CD4-positive, alpha-beta T cell treated with Interleukin-1 beta for 1 hour (primary cell): ENCODE results near the gene TNXB.
"Not testable (repeated sequence)": the region's sequence is repeated elsewhere in the genome, so short reads cannot be mapped to it uniquely, and the experiment has no call there.

Experiments
- DNase-seq, 2 donors: peaks; one replicate each; pipeline ENCODE4 v3.0.0-alpha.2; 2020 to 2022

TNXB gene

DNA sequence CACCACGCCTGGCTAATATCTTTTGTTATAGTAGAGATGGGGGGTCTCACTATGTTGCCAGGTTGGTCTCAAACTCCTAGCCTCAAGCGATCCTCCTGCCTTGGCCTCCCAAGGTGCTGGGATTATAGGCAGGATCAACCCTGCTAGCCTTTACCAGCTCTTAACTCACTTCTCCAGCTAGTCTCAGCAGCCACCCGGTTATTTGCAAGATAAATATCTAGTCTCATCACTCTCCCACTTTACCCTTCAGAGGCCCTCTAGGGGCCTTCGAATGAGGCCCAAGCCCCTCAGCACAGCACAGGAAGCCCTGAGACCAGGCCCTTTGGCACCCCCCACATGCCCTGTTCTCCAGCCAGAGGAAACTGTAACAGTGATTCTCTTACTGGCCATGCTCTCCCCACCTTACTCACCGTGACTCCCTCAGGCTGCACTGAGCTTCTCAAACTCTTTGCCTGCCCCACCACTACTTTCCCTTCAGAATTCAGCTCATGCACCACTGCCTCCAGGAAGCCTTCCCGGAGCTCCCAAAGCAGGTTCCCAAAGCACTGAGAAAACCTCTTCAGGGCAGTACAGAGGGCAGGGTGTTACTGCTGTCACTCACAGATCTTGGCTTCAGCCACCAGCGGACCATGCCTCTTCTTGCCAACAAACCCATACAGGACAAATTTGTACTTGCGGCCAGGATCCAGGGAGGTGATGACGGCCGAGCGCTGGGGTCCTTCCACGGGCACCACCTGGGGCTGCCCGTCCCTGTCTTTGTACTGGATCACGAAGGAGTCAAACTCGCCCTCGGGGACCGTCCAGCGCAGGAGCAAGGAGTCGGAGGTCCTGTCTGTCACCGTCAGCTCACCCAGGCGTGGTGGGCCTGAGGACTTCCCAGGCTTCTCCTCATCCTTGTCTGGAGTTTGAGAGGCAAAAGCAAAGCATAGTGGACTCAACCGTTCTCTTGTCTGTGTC is 25.0 kb downstream of the TNXB start:
- DNase-seq: no peak

DNA sequence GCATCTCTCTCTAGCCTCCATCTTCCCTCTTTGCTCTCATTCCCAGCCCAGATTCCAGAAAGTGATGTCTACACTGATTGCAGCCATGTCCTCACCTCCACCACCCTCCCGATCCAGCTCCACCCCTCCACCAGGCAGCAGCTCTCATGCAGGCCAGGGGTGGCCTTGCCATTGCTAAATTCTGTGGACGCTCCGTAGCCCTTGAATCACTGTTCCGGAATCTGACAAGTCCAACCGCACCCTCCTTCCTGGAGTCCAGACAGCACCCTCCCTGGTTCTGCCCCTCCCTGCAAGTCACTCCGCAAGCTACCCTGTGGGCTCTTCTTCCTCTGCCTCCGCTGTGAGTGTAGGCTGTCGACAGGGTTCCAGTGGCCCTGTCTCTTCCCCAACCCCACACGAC is 26.2 kb downstream of the TNXB start:
- DNase-seq: no peak

DNA sequence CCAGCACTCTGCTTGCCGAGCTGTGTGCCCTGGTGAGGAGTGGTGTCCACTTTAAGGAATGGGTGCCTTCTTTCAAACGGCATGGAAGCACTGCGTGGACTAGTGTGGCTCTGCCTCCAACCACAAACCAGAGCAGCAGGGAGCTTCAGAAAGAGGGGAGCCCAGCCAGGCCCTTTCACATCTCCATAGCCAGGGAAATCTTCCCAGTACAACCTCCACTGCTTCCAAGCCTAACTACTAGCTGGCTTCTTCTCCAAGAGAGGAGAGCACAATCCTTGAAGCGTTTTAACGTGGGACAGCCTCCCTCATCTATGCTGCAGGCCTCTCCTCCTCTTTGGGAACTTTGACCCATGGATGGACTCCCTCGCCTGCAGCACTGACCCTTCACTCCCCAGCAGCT is 26.7 kb downstream of the TNXB start:
- DNase-seq: no peak

DNA sequence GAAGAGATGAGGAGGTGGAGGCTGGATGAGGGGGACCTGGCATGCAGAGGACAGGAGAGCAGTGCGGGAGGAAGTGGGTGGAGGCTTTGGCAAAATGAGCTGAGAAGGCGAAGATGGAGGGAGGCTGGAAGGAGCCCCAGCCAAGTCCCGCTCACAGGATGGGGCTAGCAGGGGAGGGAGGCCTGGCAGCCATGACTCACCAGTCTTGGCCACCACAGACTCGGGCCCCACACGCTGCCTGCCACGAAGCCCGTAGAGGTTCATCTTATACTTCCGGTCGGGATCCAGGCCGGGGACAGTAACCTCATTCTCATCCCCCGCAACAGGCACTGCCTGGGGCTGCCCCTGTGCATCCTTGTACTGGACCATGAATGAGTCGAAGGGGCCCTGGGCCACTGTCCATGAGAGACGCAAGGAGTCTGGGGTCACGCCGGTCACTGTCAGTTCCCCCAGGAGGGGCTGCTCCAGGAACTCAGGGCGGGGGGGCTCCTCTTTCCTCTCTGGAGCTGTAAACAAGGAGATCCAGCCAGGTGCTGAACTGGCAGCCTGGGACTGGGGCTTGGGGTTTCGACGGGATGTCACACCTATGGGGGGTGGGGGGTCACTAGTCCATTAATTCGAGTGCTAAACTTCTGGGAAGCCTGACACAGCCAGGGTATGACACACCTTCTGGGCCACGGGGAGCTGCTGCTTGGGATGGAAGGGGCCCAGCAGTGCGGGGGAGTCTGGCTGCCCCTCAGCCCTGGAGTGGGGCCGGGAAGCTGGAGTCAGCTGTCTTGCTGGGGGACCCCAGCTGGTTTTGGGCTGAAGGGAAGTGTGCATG is 27.8 kb downstream of the TNXB start:
- DNase-seq: no peak

DNA sequence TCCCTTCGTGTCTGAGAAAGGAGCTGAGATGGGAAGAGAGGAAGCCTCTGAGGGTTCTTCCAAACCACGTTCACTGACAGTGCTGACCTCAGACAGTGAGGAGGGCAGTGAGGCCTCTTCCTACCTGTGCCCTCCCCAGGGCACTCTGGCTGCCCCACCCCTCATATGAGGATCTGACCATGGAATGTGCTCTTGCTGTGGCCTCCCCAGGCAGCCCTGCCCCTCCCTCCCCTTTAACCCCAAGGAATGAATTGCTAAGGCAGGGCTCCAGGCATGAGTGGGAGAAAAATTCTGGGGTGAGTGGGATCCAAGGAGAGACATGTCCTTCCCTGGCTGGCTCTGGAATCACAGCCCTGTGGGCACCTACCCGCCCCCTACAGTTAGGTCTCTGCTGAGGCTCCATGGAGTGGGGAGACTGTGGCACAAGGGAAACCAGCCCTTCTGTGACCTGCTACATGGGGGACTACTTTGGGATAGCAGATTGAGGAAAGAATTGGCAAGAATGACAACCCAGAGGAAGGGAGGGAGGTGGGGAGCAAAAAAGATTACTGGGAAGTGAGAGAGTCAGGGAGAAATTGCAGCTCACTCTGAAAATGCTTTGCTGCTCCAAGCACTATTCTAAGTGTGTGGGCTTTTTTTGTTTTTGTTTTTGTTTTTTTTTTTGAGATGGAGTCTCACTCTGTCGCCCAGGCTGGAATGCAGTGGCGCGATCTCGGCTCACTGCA is 29.4 kb downstream of the TNXB start:
- DNase-seq: no peak

DNA sequence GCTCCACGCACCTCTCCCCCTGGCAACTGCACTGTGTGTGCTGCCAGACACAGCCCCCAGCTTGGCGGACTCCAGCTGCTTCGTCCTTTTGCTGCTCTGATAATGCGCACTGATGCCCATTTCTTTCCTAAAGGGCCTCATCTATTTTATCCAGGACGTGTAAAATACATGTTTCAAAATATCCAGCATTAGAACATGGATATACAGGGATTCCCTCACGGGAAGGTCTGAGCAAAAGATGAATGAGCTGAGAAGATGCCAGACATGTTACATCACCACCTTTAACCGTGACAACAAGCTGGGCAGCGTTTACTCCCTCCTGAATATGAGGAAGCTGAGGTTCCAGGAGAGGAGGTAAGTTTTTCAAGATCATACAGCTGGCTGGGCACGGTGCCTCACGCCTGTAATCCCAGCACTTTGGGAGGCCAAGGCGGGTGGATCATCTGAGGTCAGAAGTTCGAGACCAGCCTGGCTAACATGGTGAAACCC is 32.8 kb downstream of the TNXB start:
- no peak for DNase-seq

DNA sequence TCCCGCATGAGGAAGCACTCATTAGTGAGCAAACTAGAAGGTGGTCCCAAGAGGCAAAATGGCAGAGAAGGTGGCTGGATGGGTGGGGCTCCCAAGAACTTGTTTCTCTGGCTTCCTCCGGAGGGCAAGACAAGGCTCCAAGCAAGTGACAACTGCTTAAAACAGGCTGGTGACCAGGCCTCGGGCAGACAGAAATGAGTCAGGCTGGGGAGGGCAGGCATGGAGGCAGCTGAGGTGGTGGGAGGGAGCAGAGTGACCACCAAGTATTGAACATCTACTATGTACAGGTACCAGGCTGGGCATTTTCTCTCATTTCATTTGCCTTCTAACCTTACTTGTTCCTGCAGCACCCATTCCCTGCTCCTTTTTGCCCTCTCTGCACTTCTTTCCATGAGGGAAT is 33.4 kb downstream of the TNXB start:
- no peak for DNase-seq

DNA sequence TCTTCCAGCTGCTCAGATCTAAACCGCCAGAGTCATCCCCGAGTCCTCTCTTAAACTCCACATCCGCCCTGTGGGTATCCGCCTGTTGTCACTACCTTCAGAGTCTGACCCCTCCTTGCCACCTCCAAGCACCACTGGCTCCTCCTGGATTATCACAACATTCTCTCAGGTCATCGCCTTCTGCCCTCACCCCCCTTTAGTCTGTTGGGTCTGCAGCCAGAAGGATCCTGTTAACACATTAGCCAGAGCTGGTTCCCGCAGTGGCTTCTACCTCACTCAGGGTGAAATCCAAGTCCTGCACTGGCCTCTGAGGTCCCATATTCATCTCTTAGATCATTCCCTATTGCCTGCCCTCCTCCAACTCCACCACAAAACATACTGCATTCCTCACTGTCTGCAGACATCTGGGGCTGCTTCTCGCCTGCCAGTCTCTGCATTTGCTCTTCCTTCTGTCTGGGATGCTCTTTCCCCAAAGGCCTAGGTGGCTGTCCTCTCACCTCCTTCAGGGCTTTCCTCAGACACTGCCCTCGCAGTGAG is 34.1 kb downstream of the TNXB start:
- DNase-seq: no peak

DNA sequence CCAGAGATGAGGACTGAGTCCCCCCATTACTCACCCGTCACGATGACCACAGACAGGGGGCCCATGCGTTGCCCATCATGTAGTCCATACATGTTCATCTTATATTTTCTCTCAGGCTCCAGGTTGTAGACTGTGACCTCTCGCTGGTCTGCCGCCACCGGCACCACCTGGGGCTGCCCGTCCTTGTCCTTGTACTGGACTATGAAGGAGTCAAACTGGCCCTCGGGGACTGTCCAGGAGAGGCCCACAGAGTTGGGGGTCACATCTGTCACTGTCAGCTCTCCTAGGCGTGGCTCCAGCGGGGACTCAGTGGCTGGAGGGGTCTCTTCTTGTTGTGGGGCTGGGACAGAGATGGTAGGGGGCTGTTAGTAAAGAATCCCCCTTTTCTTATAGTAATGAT is 35.5 kb downstream of the TNXB start:
- DNase-seq: no peak

DNA sequence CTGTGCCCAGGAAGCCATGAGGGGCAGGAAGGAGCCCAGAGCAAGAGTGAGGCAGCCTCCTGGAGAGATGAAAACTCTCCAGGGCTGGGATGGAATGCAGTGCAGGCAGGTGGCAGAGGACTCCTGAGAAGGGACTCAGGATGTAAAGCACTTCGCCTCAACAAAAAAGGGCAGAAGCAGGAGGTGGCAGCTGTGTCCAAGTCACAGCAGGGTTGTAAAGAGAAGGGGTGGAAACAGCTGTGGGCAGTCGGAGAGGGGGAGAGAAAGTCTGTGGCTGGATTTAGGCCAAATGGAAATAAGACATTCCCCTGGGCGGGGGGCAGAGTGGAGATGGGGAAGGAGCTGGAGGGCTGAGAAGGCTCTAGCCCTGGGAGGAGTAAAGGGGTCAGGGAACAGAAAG is 36.0 kb downstream of the TNXB start:
- DNase-seq: no peak

DNA sequence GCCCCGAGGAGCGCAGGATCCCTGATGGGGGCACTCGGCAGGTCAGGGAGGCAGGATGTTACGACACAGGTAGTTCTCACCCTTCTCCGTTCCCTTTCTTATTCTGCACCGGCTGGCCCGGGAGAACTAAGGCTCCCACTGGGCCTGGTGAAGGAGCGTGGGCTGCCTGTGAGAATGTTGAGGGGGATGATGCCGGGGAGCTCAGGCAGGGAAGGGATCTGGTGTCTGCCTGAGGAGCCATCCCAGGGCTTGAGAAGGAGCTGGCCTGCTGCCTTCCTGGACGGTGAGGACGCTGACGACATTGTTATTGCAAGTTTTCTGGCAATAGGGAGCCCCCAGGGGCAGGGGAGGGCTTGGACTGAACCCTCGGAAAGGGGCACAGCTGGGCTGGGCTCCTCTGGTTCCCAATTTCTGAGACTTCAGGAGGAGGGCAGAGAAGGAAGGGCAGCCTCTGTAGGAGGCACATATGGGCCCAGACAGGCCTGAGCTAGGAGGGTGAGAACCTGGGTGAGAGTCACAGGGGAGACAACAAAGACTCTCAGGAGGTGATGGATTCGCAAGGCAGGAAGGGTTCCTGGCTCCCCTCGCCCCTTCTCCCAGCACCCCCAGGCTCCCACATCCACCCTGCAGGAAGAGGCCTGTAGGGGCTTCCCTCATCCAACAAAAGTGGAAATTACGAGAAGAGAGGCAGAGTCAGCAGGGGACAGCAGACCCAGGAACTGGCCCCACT is 38.2 kb downstream of the TNXB start:
- no peak for DNase-seq

DNA sequence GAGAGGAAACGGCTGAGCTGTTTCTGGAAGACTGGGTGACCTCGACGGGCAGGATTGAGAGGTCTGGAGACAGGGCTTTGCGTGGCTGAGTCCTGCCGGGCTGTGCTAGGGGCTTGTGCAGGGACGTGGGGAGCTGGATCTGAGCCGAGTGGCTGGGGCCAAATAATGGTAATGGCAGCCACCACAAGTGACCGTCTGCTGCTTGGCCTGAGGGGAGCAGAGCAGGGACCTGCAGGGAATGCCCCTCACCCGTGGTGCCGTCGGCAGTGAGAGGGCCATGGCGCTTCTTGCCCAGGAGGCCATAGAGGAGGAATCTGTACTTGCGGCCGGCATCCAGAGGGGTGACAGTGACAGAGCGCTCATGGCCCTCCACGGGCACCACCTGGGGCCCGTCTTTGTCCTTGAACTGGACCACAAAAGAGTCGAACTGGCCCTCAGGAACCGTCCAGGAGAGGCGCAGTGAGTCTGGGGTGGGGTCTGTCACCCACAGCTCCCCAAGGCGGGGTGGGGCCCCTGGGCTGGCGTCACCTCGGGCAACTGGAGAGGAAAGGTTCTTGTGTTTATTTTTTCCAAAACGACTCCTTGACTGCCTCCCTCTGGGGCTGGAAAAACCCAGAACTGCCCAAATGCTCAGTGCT is 39.1 kb downstream of the TNXB start:
- no peak for DNase-seq

DNA sequence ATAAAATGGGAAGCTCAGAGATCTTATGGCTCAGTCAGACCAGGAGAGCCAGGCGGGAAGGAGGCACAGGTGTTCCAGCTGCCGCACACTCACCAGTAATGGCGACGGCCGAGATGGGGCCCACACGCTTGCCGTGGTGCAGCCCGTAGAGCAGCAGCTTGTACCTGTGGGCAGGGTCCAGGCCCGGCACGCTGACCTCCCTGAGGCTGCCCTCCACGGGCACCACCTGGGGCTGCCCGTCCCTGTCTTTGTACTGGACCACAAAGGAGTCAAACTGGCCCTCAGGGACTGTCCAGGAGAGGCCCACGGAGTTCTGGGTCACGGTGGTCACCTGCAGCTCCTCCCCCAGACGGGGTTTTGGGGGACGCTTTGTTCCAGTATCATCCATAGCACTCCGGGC is 39.7 kb downstream of the TNXB start:
- DNase-seq: no peak

DNA sequence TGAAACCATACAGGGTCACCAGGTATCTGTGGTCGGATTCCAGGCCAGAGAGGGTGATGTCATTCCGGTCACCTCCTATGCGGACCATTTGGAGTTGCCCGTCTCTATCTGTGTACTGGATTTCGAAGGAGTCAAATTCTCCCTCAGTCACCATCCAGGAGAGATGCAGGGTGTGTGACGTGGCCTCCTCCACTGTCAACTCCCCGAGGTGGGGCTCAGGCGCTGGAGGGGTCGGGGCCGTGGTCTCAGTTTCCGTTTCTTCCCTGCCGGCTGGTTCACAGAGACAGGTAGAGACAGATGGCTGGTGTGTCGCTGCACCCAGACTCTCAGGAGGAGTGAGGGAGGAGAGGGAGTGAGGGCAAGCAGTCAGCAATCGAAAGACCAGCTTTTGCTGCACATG is 40.3 kb downstream of the TNXB start:
- no peak for DNase-seq

DNA sequence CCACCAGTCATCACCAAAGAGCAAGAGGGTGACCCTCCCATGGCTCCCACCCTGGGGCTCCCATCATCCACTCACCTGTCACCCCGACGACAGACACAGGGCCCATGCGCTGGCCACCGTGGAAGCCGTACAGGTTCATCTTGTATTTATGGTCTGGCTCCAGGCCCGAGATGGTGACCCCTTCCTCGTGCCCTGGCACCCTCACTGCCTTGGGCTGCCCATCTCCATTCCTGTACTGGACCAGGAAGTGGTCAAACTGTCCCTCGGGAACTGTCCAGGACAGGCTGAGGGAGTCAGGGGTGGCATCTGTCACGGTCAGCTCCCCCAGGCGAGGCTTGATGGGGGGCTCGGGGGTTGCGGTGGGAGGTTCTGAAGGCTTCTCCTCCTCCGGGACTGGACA is 40.8 kb downstream of the TNXB start:
- not testable (repeated sequence) for DNase-seq

DNA sequence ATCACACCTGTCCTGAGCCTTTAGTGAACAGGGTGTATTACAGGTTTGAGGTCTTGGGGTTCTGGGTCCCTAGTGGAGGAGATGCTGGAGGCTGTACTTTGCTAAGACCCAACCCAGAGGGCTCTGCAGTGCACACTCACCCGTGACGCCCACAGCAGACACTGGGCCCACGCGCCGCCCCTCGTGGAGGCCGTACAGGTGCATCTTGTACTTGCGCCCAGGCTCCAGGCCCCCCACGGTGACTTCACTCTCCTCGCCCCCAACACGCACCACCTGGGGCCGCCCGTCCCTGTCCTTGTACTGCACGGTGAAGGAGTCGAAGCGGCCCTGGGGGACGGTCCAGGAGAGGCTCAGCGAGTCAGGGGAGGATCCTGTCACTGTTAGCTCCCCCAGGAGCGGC is 41.6 kb downstream of the TNXB start:
- DNase-seq: not testable (repeated sequence)

DNA sequence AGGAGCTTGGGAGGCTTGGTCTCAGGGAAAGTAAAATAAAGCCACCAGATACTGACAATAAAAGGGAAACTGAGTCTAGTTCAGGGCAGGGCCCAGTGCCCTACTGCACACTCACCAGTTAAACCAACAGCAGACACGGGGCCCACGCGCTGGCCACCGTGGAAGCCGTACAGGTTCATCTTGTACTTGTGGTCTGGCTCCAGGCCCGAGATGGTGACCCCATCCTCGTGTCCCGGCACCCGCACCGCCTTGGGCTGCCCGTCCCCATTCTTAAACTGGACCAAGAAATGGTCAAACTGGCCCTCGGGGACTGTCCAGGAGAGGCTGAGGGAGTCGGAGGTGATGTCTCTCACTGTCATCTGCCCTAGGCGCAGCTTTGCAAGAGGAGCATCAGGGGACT is 44.4 kb downstream of the TNXB start:
- DNase-seq: no peak

DNA sequence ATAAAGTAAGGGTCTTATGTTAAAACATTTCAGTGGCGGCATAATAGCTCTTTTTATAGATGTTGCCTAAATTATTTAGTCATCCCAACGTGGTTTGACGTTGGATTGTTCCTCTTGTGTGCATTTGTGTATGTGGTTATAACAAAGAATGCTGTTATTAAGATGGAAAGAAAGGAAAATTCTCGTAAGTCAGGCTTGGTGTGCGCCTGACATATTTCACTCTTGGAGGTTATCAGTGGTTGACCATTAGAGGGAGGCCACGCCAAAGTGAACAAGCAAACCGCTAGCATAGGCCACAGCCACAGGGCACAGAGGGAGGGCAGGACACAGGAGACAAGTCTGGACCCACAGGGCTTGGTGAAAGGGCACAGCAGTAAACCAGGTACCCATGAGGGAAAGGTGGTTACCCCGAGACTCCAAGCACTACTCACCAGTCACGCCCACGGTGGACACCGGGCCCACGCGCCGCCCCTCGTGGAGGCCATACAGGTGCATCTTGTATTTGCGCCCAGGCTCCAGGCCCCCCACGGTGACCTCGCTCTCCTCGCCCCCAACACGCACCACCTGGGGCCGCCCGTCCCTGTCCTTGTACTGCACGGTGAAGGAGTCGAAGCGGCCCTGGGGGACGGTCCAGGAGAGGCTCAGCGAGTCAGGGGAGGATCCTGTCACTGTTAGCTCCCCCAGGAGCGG is 48.0 kb downstream of the TNXB start:
- DNase-seq: no peak

DNA sequence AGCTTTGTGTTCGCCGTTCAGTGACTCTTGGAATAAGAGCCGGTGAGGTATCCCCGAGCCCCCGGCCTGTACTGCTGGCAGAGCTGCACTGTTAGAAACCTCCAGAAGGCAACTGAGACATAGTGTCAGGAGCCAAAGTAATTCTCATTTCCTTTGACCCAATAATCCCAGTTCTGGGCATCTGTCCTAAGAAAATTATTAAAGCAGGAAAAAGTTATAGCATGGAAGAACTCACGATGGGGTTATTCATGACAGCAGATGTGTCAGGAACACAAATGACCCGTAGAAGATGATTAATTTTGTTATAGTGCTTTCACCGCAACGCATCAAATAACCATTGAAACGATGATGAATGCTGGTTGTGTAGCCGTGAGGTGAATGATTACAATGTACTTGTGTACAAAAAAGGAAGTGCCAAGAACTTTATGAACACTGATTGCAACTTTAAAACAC is 50.6 kb downstream of the TNXB start:
- DNase-seq: no peak

DNA sequence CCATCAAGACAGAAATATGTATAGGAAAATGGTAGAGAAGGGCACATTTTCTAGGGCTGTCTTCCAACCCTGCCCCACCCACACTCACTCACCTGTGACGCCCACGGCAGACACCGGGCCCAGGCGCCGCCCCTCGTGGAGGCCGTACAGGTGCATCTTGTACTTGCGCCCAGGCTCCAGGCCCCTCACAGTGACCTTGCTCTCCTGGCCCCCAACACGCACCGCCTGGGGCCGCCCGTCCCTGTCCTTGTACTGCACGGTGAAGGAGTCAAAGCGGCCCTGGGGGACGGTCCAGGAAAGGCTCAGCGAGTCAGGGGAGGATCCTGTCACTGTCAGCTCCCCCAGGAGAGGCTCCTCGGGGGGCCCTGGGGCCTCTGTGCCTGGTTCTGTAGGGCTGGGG is 51.2 kb downstream of the TNXB start:
- DNase-seq: no peak

DNA sequence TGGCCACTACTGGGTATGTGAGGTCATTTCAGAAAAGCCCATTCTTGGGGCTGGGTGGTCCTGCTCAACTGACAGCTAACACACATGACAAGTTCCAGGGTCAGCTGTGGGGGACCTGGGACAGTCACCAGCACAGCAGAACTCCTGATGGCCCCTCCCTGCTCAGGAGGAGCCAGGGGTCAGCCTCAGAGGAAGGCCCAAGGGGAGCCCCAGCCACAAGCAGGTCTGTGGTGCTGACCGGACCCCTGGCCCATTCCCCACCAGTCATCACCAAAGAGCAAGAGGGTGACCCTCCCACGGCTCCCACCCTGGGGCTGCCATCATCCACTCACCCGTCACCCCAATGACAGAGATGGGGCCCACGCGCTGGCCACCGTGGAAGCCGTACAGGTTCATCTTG is 52.9 kb downstream of the TNXB start:
- DNase-seq: no peak
